GM18505 (cell line): Measurements from ENCODE around the gene GUCY2C.
A peak's percentile ranks its signal among the peaks of the same experiment; 100 is the strongest.

Source experiments
- ATAC-seq: cut with Tn5 transposase; IDR thresholded peaks from one replicate; pipeline ENCODE4 v1.9.1; 2021; ENCODE audit not compliant: unreplicated experiment
- POLR2A ChIP-seq: IDR thresholded peaks from 4 replicates; pipeline ENCODE4 v1.6.1; 2011; ENCODE audit warnings: borderline replicate concordance; ENCODE audit not compliant: insufficient read depth, insufficient read length; ENCODE audit errors: extremely low read depth

GUCY2C gene

DNA sequence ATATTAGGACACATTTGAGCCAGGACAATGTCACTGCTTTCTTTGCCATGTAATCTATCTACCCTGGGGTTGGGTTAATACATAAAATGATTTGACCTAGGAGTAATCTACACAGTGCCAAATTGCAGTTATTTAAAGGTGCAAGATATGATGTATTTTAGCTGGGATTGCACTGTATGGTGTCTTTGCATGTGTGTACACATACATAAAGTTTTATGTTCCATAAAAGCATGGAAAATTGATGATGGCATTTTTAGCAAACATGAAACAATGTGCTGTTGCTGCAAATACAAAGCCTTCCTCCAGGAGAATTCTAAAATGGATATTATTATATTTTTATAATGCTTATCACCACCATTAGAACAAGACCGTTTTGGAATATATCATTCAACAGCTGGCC lies 104.7 kb downstream of the GUCY2C start:
- no peak for TF ChIP-seq POLR2A
- ATAC-seq: no peak

DNA sequence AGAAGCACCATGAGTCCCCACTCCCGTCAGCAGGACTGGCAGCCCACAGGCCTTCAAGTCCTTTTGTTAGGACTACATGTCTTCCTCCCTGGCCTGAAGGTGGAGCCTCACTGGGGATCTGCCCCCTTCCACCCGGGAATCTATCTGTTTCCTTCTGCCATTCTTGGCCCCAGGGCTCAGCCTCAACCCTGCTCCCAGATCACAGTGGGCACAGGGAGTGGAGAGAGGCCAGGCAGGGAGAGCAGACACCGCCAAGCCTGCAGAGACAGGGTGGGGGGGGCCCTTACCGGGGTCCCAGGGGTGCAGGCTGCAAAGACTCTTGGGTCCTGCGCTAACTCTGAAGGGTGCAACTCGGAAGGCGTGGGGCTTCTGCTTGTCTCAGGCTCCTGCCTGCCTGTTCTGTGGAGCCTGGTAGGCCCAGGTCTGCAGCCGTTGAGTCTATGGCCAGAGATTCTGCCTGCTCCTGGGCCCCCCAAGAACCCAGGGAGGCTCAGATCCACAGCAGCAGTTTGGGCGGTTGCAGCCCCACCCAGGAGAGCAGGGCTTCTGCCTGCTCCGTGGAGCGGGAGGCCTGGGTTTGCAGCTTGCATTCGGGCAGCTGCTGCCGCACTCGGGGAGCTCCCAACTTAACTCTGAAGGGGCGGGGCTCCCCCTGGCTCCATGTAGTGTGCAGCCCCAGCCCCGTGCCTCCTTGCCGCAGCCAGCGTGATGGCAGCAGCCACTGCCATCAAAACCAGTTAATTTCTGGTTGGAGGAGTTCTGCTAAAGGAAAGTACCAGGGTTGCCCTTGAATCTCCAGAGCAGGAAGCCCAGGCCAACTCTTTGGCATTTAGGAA lies 107.0 kb downstream of the GUCY2C start:
- TF ChIP-seq POLR2A: no peak
- ATAC-seq: no peak

DNA sequence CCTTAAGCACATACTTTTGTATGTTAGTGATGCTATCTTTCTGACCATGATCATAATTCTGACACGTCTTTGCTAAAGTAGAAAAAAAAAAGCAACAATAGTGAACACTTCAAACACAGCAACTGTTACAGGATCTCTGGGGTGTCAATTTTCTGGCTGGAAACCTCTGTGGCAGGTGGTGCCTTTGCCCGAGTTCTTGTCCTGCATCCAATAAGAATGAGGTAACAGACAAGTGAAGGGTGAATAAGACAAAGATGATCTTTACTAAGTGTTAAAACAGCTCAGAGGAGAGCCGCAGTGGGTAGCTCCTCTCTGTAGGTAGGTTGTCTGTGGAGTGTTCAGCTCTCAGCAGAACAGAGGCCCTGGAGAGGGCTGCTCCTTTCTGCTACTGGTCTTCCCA lies 107.8 kb downstream of the GUCY2C start:
- TF ChIP-seq POLR2A: no peak
- no peak for ATAC-seq

DNA sequence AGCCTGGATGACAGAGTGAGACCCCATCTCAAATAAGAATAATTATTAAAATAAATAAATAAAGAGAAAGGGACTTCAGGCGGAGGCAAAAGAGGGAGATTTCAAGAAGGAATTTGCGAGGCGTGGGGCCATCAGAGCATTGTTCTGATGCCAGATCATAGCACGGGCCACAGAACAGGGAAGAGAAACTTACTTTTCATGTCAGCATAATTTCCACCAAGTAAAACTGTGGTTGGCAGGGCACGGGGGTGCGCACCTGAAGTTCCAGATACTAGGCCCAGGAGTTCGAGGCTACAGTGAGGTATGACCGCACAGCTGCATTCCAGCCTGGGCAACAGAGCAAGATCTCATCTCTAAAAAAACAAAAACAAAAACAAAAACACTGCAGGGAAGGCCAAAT lies 117.8 kb downstream of the GUCY2C start:
- TF ChIP-seq POLR2A: no peak
- ATAC-seq: no peak

DNA sequence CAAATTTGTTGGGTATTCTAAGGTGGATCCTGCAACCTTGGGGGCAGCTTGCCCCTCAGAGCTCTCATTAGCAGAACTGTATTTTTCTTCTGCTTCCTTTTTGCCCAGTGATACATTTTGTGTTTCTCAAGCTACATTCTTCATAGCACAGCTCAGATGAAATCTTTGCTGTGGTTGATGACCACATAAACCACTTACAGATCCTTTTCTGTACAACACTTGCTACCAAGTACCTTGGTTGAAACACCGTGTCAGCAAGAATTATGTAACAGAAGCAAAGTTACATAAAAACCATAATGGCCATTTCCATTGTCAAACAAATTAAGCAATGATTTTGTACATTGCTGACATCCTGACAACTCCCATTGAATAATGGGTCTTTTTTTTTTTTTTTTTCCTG lies 119.1 kb downstream of the GUCY2C start:
- no peak for TF ChIP-seq POLR2A

DNA sequence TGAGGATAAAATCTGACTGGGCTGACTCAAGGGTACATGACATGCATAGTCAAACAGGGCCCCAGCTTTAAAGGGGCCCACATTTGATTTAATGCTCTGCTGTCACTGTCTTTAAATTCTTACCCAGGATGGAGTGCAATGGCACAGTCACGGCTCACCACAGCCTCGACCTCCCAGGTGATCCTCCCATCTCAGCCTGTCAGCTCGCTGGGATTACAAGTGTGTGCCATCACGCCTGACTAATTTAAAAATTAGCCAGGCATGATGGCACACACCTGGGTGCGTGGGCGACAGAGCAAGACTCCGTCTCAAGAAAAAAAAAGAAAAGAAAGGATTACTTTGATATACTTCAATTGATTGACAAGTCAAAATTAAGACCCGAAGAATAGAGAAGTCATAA lies 119.5 kb downstream of the GUCY2C start:
- ATAC-seq: no peak

More for the DNA sequence above, 119.1 kb downstream of the GUCY2C start:
- ATAC-seq: peak; percentile 75

DNA sequence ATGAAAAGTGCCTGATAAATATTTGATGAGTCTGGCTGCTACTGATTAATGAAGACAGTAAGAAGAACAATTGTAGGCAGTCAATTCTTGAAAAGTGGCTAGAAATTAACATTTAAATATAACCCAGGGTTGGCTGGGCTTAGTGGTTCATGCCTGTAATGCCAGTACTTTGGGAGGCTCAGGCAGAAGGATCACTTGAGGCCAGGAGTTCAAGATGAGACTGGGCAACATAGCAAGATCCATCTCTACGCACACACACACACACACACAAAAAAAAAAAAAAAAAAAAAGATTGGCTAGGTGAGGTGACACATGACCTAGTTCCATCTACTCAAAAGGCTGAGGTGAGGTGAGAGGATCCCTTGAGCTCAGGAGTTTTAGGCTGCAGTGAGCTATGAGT lies 120.8 kb downstream of the GUCY2C start:
- no peak for TF ChIP-seq POLR2A

More for the DNA sequence above, 119.5 kb downstream of the GUCY2C start:
- TF ChIP-seq POLR2A: no peak

DNA sequence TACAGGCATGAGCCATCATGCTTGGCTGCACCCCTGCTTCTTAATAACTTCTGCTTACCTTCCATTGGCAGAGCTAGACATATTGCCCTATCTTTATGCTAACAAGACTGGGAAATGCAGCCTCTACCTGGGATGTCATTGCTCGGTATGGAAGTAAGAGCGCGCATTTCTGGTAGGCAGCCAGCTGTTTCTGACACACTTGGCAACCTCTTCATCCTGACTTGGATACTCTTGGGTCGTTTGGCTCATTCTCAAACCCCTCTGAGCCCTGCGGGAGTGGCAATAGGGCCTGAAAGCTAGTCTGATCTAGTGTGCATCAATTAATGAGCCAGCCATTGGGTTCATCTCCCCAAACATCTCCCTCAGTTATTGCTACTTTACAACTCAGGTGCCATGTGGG lies 123.3 kb downstream of the GUCY2C start:
- TF ChIP-seq POLR2A: no peak
- no peak for ATAC-seq

More for the DNA sequence above, 120.8 kb downstream of the GUCY2C start:
- ATAC-seq: no peak

DNA sequence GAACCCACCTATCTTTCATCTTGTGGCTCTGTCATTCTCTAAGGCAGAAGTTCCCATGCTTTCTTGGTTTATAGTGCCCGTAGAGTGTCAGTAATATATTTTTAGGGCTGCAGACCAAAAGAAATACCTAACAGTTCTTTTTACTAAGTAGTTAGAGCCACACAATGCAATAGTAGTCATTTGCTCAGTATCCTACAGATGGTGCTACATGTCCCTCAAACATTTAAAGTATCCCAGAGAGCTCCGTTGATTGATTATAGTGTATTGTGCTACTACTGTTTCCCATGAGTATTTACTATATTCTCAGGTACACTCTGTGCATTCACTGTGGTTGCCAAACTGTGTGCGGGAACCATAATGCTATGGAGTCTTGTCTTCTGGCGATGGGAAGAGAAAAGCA lies 124.0 kb downstream of the GUCY2C start:
- no peak for TF ChIP-seq POLR2A
- ATAC-seq: no peak

DNA sequence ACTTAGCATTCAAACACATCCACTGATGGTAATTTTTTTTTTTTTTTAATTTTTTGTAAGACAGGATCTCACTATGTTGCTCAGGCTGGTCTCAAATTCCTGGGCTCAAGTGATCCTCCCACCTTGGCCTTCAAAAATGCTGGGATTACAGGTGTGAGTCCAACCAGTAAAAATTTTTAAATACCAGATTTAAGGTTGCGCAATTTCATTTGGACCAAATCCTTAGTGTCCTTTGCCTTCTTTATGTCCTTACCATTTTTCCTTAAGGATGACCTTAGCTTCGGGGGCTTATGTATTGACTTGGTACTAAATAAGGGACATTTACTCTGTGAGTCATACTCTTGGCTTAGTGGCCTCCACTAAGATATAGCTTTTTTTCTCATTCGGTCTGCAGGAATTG lies 124.6 kb downstream of the GUCY2C start:
- no peak for ATAC-seq
- no peak for TF ChIP-seq POLR2A

DNA sequence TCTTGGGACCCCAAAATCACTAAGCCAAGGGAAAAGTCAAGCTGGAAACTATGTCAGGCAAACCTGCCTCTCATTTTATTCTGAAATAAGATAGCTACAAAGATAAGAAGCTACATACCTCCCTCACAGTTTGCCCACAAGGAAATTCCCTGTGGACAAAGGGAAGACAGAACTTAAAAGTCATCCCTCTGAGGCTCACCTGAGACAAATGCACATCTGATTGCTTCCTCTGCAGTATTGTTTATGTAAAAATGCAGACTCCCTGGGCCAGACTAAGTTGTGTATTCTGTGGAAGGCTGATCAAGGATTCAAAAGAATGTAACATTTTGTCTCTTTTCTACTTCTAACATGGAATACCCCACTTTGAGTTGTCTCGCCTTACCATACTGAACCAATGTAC lies 126.2 kb downstream of the GUCY2C start:
- ATAC-seq: no peak
- no peak for TF ChIP-seq POLR2A

DNA sequence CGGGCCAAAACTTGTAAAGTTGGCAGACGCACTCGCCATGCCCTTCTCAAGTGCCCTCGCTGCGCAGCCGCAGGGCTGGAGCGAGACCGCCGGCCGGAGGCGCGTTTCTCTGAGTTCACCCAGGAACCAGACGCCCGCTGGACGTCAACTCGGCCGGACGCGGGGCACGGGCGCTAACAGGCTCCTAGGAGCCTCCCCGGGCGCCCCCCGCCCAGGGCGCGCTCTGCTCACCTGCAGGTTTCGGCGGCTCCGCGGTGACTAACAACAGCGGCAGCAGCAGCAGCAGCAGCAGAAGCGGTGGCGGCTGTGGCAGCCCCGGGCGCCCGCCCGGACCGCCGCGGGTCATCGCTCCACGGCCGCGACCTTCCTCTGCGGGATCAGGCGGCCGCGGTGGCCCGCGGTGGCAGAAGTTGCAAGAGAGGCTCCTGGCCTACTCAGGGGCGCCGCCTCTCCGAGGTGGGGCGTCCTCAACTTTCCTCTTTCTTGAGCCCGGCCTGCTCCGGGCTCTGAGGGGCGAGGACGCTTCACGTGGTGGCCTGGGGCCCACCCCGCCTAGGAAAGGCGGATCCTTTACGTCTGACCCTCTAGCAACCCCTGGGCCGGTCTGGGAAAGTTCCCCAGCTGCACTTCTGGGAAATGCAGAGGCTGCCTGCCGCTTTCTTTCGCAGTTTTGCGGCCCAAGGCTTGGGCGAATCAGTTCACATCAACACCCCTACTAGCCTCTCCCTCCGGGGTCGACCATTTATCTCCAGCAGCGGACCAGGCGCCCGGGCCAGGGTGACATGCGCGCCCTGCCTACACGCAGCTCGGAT lies 128.8 kb downstream of the GUCY2C start, which contains the start of gene PLBD1:
Gene PLBD1, minus strand, starts transcription at position 533 of the 812 bp plus-strand sequence. Its CDS starts 187 bp downstream, at position 346.
- no peak for TF ChIP-seq POLR2A
- ATAC-seq: peak; percentile 60

DNA sequence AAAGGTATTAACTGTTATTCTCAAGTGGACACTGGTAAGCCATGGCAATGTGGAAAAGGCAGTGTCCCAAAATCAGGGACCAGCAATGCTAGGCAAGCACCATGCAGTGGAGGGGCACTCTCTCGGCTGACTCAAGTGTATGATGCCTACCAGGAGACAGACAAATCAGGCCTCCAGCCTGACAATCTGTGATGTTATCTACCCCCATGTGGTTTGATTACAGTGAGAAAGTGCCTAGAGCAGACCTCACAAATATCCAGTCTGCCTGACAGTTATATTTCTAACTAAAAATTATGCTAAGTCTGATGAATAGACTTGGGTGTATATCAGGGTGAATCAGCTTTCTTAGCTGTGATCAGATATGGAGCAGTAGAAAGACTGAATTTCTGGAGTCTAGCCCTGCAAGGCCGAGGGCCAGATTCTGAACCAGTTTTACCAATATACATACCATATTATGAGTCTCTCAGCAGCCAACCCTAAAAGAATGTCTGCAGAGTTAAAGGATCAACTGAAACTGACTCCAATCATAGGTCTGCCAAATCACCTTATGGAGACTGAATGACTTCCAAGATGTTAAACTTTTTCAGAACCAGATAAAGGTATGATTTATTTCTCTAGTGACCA lies 132.0 kb downstream of the GUCY2C start:
- no peak for TF ChIP-seq POLR2A
- no peak for ATAC-seq
